Stimulated activated CD4-positive, alpha-beta T cell treated with anti-CD3 and anti-CD28 coated beads, Interleukin-4, amount 100 ng/mL, for 4 hours (primary cell): Measurements from ENCODE around the gene KCNC4.

Source experiments
- DNase-seq, 2 experiments: peaks; one replicate each; pipeline ENCODE4 v3.0.0-alpha.2; 2020

Gene KCNC4

GRCh38 chr1:110189181-110189580 lies 20.9 kb upstream of the KCNC4 start:
- no peak for DNase-seq

GRCh38 chr1:110190282-110190929 lies 19.7 kb upstream of the KCNC4 start:
- DNase-seq, result no peak

DNA sequence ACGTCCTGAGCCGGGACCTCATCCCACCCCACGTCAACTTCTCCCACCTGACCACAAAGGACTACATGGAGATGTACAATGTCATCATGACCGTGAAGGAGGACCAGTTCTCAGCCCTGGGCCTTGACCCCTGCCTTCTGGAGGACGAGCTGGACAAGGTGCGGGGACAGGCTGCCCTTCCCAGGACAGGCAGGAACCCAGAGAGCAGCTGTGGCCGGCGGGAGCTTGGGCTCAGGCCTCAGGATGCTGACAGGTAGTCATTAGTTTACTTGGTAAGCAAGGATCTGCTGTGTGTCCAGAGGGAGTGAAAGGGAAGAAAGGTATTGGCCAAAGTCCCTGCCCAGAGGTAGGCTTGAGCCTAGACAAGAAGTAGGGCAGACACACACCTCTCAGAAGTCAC lies 17.6 kb upstream of the KCNC4 start:
- DNase-seq, result no peak

GRCh38 chr1:110195196-110195595 lies 14.9 kb upstream of the KCNC4 start:
- no peak for DNase-seq

DNA sequence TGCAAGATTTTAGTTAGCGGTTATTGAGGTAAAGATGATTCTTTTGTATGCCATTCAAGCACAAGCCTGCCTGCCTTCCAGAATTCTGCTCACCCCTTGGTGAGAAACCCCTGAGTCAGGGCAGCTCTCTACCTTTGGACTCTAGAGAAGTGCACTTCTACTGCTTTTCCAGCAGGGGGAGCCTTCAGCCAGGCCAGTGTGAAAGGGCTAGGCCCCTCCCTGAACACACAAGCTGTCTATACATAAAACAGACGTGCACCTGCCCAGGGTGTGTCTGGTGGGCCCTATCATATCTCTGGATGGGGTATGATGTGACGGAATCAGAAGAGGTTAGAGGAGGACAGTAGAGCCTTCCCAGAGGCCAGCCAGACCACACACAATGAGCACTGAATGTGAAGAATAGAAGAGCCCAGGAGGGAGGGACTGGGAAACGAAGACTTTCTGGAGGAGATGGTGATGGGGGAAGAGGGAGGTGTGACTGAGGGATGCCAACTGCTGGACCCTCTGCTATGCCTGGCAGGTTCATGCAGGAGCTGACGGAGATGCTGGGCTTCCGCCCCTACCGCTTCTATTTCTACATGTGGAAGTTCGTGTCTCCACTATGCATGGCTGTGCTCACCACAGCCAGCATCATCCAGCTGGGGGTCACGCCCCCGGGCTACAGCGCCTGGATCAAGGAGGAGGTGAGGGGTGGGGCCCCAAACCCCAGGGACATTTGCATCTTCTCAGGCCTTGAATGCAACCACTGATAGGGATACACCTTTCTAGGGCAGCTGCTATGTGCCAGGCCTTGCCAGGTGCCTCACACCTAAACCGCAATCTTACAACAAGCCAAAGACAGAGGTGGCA lies 13.0 kb upstream of the KCNC4 start:
- DNase-seq, result peak; percentile 32 to 33

DNA sequence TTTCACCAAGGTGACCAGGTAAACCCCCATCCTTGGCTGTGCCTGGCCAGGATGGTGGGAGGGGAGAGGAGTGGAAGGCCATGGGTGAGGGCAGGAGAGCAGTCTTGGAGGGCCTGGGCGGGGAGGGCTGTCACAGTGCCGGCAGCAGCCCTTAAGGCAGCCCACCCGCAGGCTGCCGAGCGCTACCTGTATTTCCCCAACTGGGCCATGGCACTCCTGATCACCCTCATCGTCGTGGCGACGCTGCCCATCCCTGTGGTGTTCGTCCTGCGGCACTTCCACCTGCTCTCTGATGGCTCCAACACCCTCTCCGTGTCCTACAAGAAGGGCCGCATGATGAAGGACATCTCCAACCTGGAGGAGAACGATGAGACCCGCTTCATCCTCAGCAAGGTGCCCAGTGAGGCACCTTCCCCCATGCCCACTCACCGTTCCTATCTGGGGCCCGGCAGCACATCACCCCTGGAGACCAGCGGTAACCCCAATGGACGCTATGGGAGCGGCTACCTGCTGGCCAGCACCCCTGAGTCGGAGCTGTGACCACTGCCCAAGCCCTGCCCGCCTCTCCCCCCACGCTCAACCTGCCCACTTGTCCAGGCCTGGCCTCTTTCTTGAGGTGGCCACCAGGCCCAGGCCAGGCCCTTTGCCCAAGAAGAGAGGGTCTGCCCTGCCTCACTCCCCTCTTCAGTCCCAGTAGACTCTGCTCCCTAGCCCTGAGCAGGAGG lies 12.0 kb upstream of the KCNC4 start:
- no peak for DNase-seq

DNA sequence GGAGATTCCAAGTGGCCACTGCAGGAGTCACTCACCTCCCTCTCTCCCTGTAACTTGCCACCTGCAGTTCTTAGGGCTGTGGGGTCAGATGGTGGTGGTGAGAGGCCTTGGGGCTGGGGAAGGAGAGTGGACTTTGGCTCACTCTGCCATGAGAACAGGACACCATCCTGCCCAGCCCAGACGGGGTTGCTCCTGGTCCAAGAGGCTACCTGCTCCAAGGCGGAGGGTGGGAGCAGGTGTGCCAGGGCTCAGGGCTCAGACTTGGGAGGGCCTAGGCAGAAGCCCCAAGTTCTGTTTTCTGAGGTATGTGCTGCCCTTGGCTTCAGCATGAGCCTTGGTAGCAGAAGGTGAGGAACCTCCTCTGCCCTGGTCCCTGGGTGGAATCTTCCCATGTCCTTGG lies 11.4 kb upstream of the KCNC4 start:
- DNase-seq, result no peak

GRCh38 chr1:110200190-110200589 lies 9.9 kb upstream of the KCNC4 start:
- no peak for DNase-seq

DNA sequence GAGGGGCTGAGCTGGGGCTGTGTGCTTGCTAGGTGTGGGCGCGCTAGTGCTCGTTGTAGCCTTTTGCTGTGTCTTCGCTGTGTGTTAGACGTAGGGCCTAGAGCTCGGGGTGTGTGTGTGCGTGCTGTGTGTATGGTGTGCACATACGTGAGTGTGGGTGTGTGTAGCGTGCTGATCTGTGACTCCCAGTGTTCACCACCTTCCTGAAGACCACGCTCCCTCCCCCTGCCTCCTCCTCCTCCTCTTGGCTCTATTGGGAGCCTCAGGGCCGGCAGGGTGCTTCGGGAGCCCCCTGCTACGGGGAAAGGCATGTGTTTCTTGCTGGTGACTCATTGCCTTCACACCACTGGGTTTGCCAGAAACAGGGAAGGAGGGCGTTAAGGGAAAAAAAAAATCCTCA lies 9.4 kb upstream of the KCNC4 start:
- no peak for DNase-seq

- DNase-seq, result no peak
These were observed 8.8 kb upstream of the KCNC4 start for GRCh38 chr1:110201157-110201825.

GRCh38 chr1:110203021-110203661 lies 7.0 kb upstream of the KCNC4 start:
- peak; percentile 43 to 50 for DNase-seq

DNA sequence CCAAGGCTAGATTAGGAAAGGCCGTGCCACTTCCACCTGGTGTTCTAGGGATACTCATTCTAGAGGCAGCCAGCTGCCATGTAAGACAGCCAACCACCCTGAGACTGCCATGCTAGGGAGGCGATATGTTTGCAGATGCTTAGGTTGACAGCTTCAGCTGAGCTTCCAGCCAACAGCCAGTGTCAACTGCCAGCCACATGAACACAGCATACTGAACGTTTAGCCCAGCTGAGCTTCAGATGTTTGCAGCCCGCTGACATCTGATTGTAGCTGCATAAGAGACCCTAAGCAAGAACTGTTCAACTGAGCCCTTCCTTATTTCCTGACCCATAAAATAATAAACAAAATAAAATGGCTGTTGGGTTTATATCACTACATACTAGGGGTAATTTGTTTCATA lies 5.0 kb upstream of the KCNC4 start:
- DNase-seq, result no peak

DNA sequence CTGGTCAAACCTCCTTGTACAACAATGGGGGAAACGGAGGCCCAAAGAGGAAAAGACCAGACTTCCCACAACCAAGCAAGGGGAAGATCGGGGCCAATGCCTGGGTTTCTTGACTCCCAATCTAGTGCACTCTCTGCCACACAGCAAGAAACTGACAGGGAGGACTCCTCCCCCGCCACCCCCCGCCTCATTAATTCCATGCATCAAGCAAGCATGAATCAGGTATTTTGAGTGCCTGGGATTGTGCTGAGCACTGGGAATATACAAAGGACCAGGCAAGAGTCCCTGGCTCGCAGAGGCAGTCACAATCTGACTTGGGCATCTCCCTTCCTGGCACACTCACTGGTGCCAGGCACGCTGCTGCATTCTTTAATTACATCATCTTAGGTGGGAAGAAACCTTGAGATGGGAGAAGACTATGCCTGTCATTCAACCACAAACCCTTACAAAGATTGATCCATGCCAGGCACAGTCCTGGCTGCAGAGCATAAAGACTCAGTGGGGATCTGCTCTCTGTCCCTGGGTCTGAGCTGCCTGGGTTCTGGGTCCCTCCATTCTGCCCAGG lies 4.4 kb upstream of the KCNC4 start:
- DNase-seq, result no peak

- DNase-seq, result no peak
These were observed 3.7 kb upstream of the KCNC4 start for GRCh38 chr1:110206261-110206920.

- DNase-seq, result peak; percentile 68 to 74
These were observed 2.3 kb upstream of the KCNC4 start for GRCh38 chr1:110207831-110208230.

DNA sequence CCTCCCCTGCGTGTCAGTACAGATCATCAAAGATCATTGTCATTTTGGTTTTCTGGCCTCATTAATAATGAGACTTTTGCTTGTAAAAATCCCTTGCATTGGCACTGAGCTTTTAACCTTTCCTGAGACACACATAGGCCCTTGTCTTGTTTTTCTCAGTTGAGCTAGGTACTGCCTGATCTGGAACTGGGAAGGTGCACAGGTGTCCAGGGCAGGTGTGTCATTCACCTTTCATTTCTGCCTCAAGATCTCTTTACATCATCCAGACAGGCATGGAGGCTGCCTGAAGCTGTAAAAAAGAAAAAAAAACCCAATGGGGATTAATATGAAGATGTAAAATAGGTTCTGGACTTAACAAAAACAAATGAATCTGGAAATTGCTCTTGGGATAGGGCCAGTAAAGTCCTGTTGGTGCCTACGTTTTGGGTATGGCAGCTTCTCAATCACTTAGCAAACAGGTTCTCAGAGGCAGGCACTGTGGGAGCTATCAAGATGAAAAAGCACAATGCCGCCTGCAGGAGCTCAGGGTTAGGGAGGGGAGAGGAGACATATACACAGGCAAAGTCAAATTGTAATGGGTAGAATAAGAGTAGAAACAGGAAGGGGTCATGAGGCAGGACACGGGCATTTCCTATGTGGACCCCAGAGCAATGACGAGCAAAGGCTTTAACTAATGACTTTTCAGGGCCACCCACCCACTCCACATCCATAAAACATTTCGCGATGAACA lies 1.0 kb upstream of the KCNC4 start:
- no peak for DNase-seq

GRCh38 chr1:110210604-110211495 lies 736 bp downstream of the KCNC4 start:
- peak; percentile 44 to 45 for DNase-seq

GRCh38 chr1:110211496-110212168 lies 1.5 kb downstream of the KCNC4 start:
- peak; percentile 36 to 43 for DNase-seq
